Measurements from ENCODE around the gene MTRR.

The MTRR gene

GRCh38 chr5:7852988-7853387 lies 16.0 kb upstream of the MTRR start:
- no peak overlapping the region for H3K27ac ChIP-seq (ENCODE audit: low read length)
- no peaks in the 10 kb centered on the region for H3K4me1 ChIP-seq (ENCODE audit: low read length)
- H3K36me3 ChIP-seq (replicated peaks; ENCODE audit: low read depth, low read length): no peaks in the 10 kb centered on the region
- H3K9ac ChIP-seq (ENCODE audit: low read length): no peak overlapping the region
- no peaks in the 10 kb centered on the region for H3K9me3 ChIP-seq (ENCODE audit: insufficient read depth, low read length)
- TF ChIP-seq EZH2phosphoT487 (IDR thresholded peaks at IDR 0.05; ENCODE audit: low read depth) (no peak), CTCF (IDR thresholded peaks at IDR 0.05; ENCODE audit: low read depth, low read length) (no peak)
- H3K4me2 ChIP-seq (ENCODE audit: low read length): no peak overlapping the region
- no peaks in the 10 kb centered on the region for H3K27me3 ChIP-seq (ENCODE audit: low read depth, low read length)
- H4K20me1 ChIP-seq (ENCODE audit: insufficient read depth, low read length): no peaks in the 10 kb centered on the region
- no peaks in the 10 kb centered on the region for H3K79me2 ChIP-seq (ENCODE audit: low read length)
- H3K4me3 ChIP-seq (ENCODE audit: low read length): no peak overlapping the region
- no peak overlapping the region for H2AFZ ChIP-seq (ENCODE audit: low read depth, low read length)

- H3K9ac ChIP-seq (ENCODE audit: low read length): no peak overlapping the region
- no peak for TF ChIP-seq EZH2phosphoT487 (IDR thresholded peaks at IDR 0.05; ENCODE audit: low read depth)
- no peak for TF ChIP-seq CTCF (IDR thresholded peaks at IDR 0.05; ENCODE audit: low read depth, low read length)
- H3K4me1 ChIP-seq (ENCODE audit: low read length): no peaks in the 10 kb centered on the region
- H2AFZ ChIP-seq (ENCODE audit: low read depth, low read length): no peak overlapping the region
- no peaks in the 10 kb centered on the region for H4K20me1 ChIP-seq (ENCODE audit: insufficient read depth, low read length)
- H3K36me3 ChIP-seq (replicated peaks; ENCODE audit: low read depth, low read length): peaks cover 3% of the 10 kb centered on the region
- H3K79me2 ChIP-seq (ENCODE audit: low read length): no peaks in the 10 kb centered on the region
- no peaks in the 10 kb centered on the region for H3K9me3 ChIP-seq (ENCODE audit: insufficient read depth, low read length)
- H3K4me2 ChIP-seq (ENCODE audit: low read length): no peak overlapping the region
- H3K27me3 ChIP-seq (ENCODE audit: low read depth, low read length): no peaks in the 10 kb centered on the region
- H3K27ac ChIP-seq (ENCODE audit: low read length): no peak overlapping the region
- H3K4me3 ChIP-seq (ENCODE audit: low read length): no peak overlapping the region
Observed at GRCh38 chr5:7855611-7856010, 13.3 kb upstream of the MTRR start.

- H3K4me1 ChIP-seq (ENCODE audit: low read length): no peaks in the 10 kb centered on the region
- H3K4me3 ChIP-seq (ENCODE audit: low read length): no peak overlapping the region
- no peak overlapping the region for H3K27ac ChIP-seq (ENCODE audit: low read length)
- no peaks in the 10 kb centered on the region for H4K20me1 ChIP-seq (ENCODE audit: insufficient read depth, low read length)
- no peaks in the 10 kb centered on the region for H3K27me3 ChIP-seq (ENCODE audit: low read depth, low read length)
- peaks cover 3% of the 10 kb centered on the region for H3K36me3 ChIP-seq (replicated peaks; ENCODE audit: low read depth, low read length)
- no peak for TF ChIP-seq EZH2phosphoT487 (IDR thresholded peaks at IDR 0.05; ENCODE audit: low read depth)
- peak; percentile 57 for TF ChIP-seq CTCF (IDR thresholded peaks at IDR 0.05; ENCODE audit: low read depth, low read length)
- no peaks in the 10 kb centered on the region for H3K9me3 ChIP-seq (ENCODE audit: insufficient read depth, low read length)
- no peak overlapping the region for H3K9ac ChIP-seq (ENCODE audit: low read length)
- no peaks in the 10 kb centered on the region for H3K79me2 ChIP-seq (ENCODE audit: low read length)
- H2AFZ ChIP-seq (ENCODE audit: low read depth, low read length): no peak overlapping the region
- H3K4me2 ChIP-seq (ENCODE audit: low read length): no peak overlapping the region
Observed at GRCh38 chr5:7856855-7857254, 12.1 kb upstream of the MTRR start.

DNA sequence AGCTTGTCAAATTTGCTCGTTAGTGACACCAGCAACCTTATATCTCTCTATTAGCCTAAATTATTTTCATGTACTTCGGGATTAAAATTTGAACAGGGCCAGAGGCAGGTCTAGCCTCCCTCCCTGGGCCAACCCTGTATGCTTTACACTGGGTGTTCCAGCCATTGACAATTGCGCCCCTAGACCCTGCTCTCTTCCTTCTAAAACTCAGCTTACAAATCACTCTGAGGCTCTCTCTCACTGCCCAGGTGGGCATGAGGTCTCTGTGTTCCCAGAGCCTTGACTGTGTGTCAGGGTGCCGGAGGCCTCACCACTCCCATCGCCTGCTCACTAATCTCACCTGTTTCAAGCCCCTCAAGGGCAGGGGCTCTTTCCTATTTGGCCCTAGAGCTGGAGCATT lies 11.6 kb upstream of the MTRR start:
- no peaks in the 10 kb centered on the region for H3K4me1 ChIP-seq (ENCODE audit: low read length)
- H3K9me3 ChIP-seq (ENCODE audit: insufficient read depth, low read length): no peaks in the 10 kb centered on the region
- H3K9ac ChIP-seq (ENCODE audit: low read length): no peak overlapping the region
- H3K36me3 ChIP-seq (replicated peaks; ENCODE audit: low read depth, low read length): peaks cover 3% of the 10 kb centered on the region
- H4K20me1 ChIP-seq (ENCODE audit: insufficient read depth, low read length): no peaks in the 10 kb centered on the region
- no peak for TF ChIP-seq EZH2phosphoT487 (IDR thresholded peaks at IDR 0.05; ENCODE audit: low read depth)
- TF ChIP-seq CTCF (IDR thresholded peaks at IDR 0.05; ENCODE audit: low read depth, low read length): no peak
- H3K4me3 ChIP-seq (ENCODE audit: low read length): no peak overlapping the region
- H3K4me2 ChIP-seq (ENCODE audit: low read length): no peak overlapping the region
- no peak overlapping the region for H2AFZ ChIP-seq (ENCODE audit: low read depth, low read length)
- H3K27me3 ChIP-seq (ENCODE audit: low read depth, low read length): no peaks in the 10 kb centered on the region
- no peak overlapping the region for H3K27ac ChIP-seq (ENCODE audit: low read length)
- no peaks in the 10 kb centered on the region for H3K79me2 ChIP-seq (ENCODE audit: low read length)

All from OCI-LY3 (cell line).